Measurements from ENCODE around the gene ADORA1.

The ADORA1 gene

GRCh38 chr1:203140743-203141520 is 13.4 kb downstream of the ADORA1 start:
- no peak for DNase-seq (ENCODE audit: low spot score)

- DNase-seq (ENCODE audit: low spot score): no peak
Measured at GRCh38 chr1:203142124-203142523, 14.6 kb downstream of the ADORA1 start.

- DNase-seq (ENCODE audit: low spot score): no peak
Measured at GRCh38 chr1:203142684-203143408, 15.3 kb downstream of the ADORA1 start.

GRCh38 chr1:203143641-203144040 is 16.1 kb downstream of the ADORA1 start:
- DNase-seq (ENCODE audit: low spot score): no peak

- no peak for DNase-seq (ENCODE audit: low spot score)
Measured at GRCh38 chr1:203144661-203145060, 17.1 kb downstream of the ADORA1 start.

GRCh38 chr1:203145321-203146041 is 18.0 kb downstream of the ADORA1 start:
- DNase-seq (ENCODE audit: low spot score): no peak

- DNase-seq (ENCODE audit: low spot score): no peak
Measured at GRCh38 chr1:203146042-203146369, 18.5 kb downstream of the ADORA1 start.

GRCh38 chr1:203146537-203146936 is 19.0 kb downstream of the ADORA1 start:
- DNase-seq (ENCODE audit: low spot score): no peak

GRCh38 chr1:203147376-203147775 is 19.9 kb downstream of the ADORA1 start:
- no peak for DNase-seq (ENCODE audit: low spot score)

- no peak for DNase-seq (ENCODE audit: low spot score)
Measured at GRCh38 chr1:203148127-203148526, 20.6 kb downstream of the ADORA1 start.

- DNase-seq (ENCODE audit: low spot score): no peak
Measured at GRCh38 chr1:203148579-203148978, 21.1 kb downstream of the ADORA1 start.

- no peak for DNase-seq (ENCODE audit: low spot score)
Measured at GRCh38 chr1:203149188-203149840, 21.8 kb downstream of the ADORA1 start.

GRCh38 chr1:203150511-203151297 is 23.2 kb downstream of the ADORA1 start:
- DNase-seq (ENCODE audit: low spot score): no peak

- DNase-seq (ENCODE audit: low spot score): no peak
Measured at GRCh38 chr1:203151362-203152157, 24.0 kb downstream of the ADORA1 start.

GRCh38 chr1:203152158-203153034 is 24.9 kb downstream of the ADORA1 start:
- DNase-seq (ENCODE audit: low spot score): no peak

- no peak for DNase-seq (ENCODE audit: low spot score)
Measured at GRCh38 chr1:203153051-203153988, 25.8 kb downstream of the ADORA1 start.

- peak; percentile 66 for DNase-seq (ENCODE audit: low spot score)
Measured at GRCh38 chr1:203153989-203154821, 26.7 kb downstream of the ADORA1 start.

GRCh38 chr1:203156280-203156679 is 28.8 kb downstream of the ADORA1 start:
- DNase-seq (ENCODE audit: low spot score): no peak
